HepG2 (cell line): Measurements from ENCODE around the gene DNASE2B. TPM values are rescaled to one million over a fixed set of nuclear protein-coding genes. Genes with fewer than 3 reads are reported as not detected.

Experiments
- ATAC-seq: fragments of 200-7000 bp; cut with Tn5 transposase; 3 replicates; pipeline ENCODE4 v1.9.1; 2020; ENCODE audit warnings: mild to moderate bottlenecking, moderate library complexity
- BruUV-seq: library from RNA; stranded (reverse); fragments of 400-500 nt; replicated peaks from 2 replicates; lab custom pipeline; 2021; lab: Mats Ljungman, UMichigan
- CTCF ChIA-PET: fragments of 300-600 bp; formaldehyde crosslinking; extraction: SDS; loops from one replicate; lab custom pipeline; 2021; ENCODE audit warnings: low total read pairs, inconsistent platforms, low intra/inter-chr PET ratio; lab: Yijun Ruan, JAX
- POLR2A ChIA-PET: fragments of 350-600 bp; sonication (Branson Sonifier 250); formaldehyde crosslinking; loops from one replicate; lab custom pipeline; 2020; ENCODE audit warnings: antibody characterized with exemption, inconsistent platforms; lab: Yijun Ruan, JAX
- DNase-seq: peaks from one replicate; pipeline ENCODE4 v3.0.0-alpha.2; 2015; ENCODE audit warnings: low spot score
- FAIRE-seq: peaks from 3 replicates; lab custom pipeline; 2011; peaks lifted over from hg19 to GRCh38; lab: Jason Lieb, UNC
- H2AFZ ChIP-seq: one replicate; pipeline ENCODE4 v1.6.1; 2011; ENCODE audit warnings: low read length, inconsistent platforms
- H3K27ac ChIP-seq: fragments of 300-600 bp; 3 replicates; pipeline ENCODE4 v1.8.0; 2011; ENCODE audit warnings: mixed run types, mild to moderate bottlenecking, mixed read lengths, low read length, inconsistent platforms; ENCODE audit not compliant: insufficient read depth; ENCODE audit errors: extremely low read length
- H3K27me3 ChIP-seq, 2 experiments: fragments of 200-600 bp in 1 of 2; 2 replicates in 1 of 2; 3 replicates in 1 of 2; pipeline versions ENCODE4 v1.6.0 to v1.8.0; 2011; ENCODE audit warnings: low read length in 2 of 2, mild to moderate bottlenecking in 2 of 2, moderate library complexity in 2 of 2, inconsistent platforms in 1 of 2; ENCODE audit not compliant: insufficient read depth in 2 of 2, control insufficient read depth in 1 of 2
- H3K36me3 ChIP-seq, 2 experiments: fragments of 200-600 bp in 1 of 2; replicated peaks in 1 of 2; 2 replicates in 1 of 2; 3 replicates in 1 of 2; pipeline versions ENCODE4 v1.5.1 to v1.8.0; 2011; ENCODE audit warnings: low read length in 2 of 2, inconsistent platforms in 1 of 2; ENCODE audit not compliant: insufficient read depth in 2 of 2, control insufficient read depth in 1 of 2
- H3K4me1 ChIP-seq: 2 replicates; pipeline ENCODE4 v1.5.1; 2012; ENCODE audit warnings: low read length, inconsistent platforms; ENCODE audit not compliant: insufficient read depth
- H3K4me2 ChIP-seq: 2 replicates; pipeline ENCODE4 v1.6.0; 2011; ENCODE audit warnings: low read depth, low read length, inconsistent platforms
- H3K4me3 ChIP-seq, 3 experiments: fragments of 200-600 bp in 1 of 3; sonication (generic), shearing (Covaris generic) in 1 of 3; replicated peaks in 1 of 3; 2 replicates each; pipeline ENCODE4 v1.5.1; 2011 to 2016; ENCODE audit warnings: low read length in 3 of 3, inconsistent platforms in 2 of 3, low read depth in 2 of 3, mild to moderate bottlenecking in 2 of 3, control low read depth in 1 of 3, mixed read lengths in 1 of 3; ENCODE audit not compliant: insufficient read depth in 1 of 3
- H3K79me2 ChIP-seq: one replicate; pipeline ENCODE4 v1.6.1; 2011; ENCODE audit warnings: low read length, inconsistent platforms; ENCODE audit not compliant: insufficient read depth
- H3K9ac ChIP-seq: 2 replicates; pipeline ENCODE4 v1.6.0; 2011; ENCODE audit warnings: mild to moderate bottlenecking, low read depth, low read length, inconsistent platforms; ENCODE audit not compliant: insufficient read depth
- H3K9me3 ChIP-seq: 2 replicates; pipeline ENCODE4 v1.5.1; 2012; ENCODE audit warnings: mild to moderate bottlenecking, low read length
- H4K20me1 ChIP-seq: 2 replicates; pipeline ENCODE4 v1.6.0; 2011; ENCODE audit warnings: inconsistent platforms, mild to moderate bottlenecking, low read length, moderate library complexity; ENCODE audit not compliant: insufficient read depth
- CAMTA2 ChIP-seq: sonication (generic); formaldehyde crosslinking; IDR thresholded peaks from 2 replicates; pipeline ENCODE4 v1.4.0; 2020; ENCODE audit warnings: mild to moderate bottlenecking, missing genetic modification reagents, borderline replicate concordance
- DMAP1 ChIP-seq: IDR thresholded peaks from 2 replicates; pipeline ENCODE4 v1.6.1; 2016
- FOXJ3 ChIP-seq: sonication (generic); formaldehyde crosslinking; IDR thresholded peaks from 2 replicates; pipeline ENCODE4 v1.4.0; 2020; ENCODE audit warnings: missing genetic modification reagents, mild to moderate bottlenecking, borderline replicate concordance
- PTBP1 ChIP-seq: fragments of 200-400 bp; formaldehyde crosslinking; IDR thresholded peaks from 2 replicates; pipeline ENCODE4 v1.6.1; 2018; ENCODE audit warnings: low read length, low read depth; ENCODE audit not compliant: poor library complexity, severe bottlenecking
- TBX3 ChIP-seq: fragments of 450-650 bp; IDR thresholded peaks from 2 replicates; pipeline ENCODE4 v1.6.1; 2017; ENCODE audit warnings: antibody characterized with exemption, mild to moderate bottlenecking, inconsistent platforms, borderline replicate concordance
- ZNF225 ChIP-seq: sonication (generic); formaldehyde crosslinking; IDR thresholded peaks from 2 replicates; pipeline ENCODE4 v1.4.0; 2020; ENCODE audit warnings: mild to moderate bottlenecking, missing genetic modification reagents
- ZNF543 ChIP-seq: sonication (generic); formaldehyde crosslinking; IDR thresholded peaks from 2 replicates; pipeline ENCODE4 v1.4.0; 2020; ENCODE audit warnings: mild to moderate bottlenecking, missing genetic modification reagents
- ZNF780A ChIP-seq: sonication (generic); formaldehyde crosslinking; IDR thresholded peaks from 2 replicates; pipeline ENCODE4 v1.8.0; 2022; ENCODE audit warnings: mild to moderate bottlenecking, missing genetic modification reagents, moderate library complexity
- WGBS: methylation state at CpG from one replicate; pipeline ENCODE4 v1.1.6; 2017; ENCODE audit warnings: low lambda C conversion rate; 5-methylcytosine and 5-hydroxymethylcytosine counted together
- in situ Hi-C: cut with HindIII; loops from 2 replicates; pipeline ENCODE4 v1.10.0; 2017; ENCODE audit warnings: low pct_unique_long_range_greater_than_20kb; ENCODE audit not compliant: extremely low pct_ligation_motif_present
- intact Hi-C: fragments of 100-400 bp; cut with micrococcal nuclease; formaldehyde crosslinking; loops from one replicate; pipeline ENCODE4 v1.10.0; 2022; ENCODE audit not compliant: unreplicated experiment
- polyA plus RNA-seq, 8 experiments: library from polyadenylated mRNA; depleted of rRNA in 3 of 8; stranded (reverse) in 7 of 8; unstranded in 1 of 8; fragments of >200 nt; fragmentation: Illumina TruSeq in 4 of 8; extraction: Trizol in 4 of 8; gene quantifications; 2 replicates each; pipeline versions ENCODE4 v1.2.1 to v1.2.3, GENCODE V29; 2011 to 2016; ENCODE audit warnings: low read depth in 4 of 8, missing spikeins in 1 of 8, mixed read lengths in 1 of 8; ENCODE audit not compliant: insufficient read depth in 1 of 8
- total RNA-seq, 5 experiments: library from RNA; depleted of rRNA; stranded (reverse); fragments of >200 nt; fragmentation: Illumina TruSeq; extraction: Trizol; gene quantifications; 2 replicates each; pipeline ENCODE4 v1.2.3, GENCODE V29; 2016; ENCODE audit warnings: low read depth in 1 of 5
- TF ChIP-seq, protein P1 (sequence below): sonication (generic); formaldehyde crosslinking; conservative IDR thresholded peaks from 2 replicates; pipeline ENCODE4 v1.4.0; 2020; ENCODE audit warnings: missing genetic modification reagents
- TF ChIP-seq, protein P2 (sequence below): sonication (generic); formaldehyde crosslinking; IDR thresholded peaks from 2 replicates; pipeline ENCODE4 v1.5.1; 2020; ENCODE audit warnings: missing genetic modification reagents, mild to moderate bottlenecking, borderline replicate concordance

DNASE2B gene
- total and polyA plus RNA-seq, 2 of the 13 experiments (the other 11 are each of a cell fraction or from before 2014, with no cell fraction given): not detected

DNA sequence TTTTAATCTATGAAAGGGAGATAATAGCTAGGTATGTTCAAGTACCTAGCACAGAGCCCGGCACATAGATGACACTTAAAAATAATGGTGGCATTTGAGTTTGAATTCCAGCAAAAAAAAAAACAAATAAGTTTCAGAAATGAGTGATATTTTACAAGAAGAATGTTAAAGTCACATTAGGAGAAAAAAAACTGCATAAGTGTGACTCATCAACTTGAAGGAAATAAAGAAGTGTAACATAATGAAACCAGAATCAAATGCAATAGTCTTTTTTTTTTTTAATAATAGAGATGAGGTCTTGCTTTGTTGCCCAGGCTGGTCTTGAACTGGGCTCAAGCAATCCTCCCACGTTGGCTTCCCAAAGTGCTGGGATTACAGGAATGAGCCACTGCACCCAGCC, 17.1 kb downstream of the DNASE2B start:
- Histone ChIP-seq H3K4me3 (no peak overlapping the region), H2AFZ (no peak overlapping the region), H3K4me1 (no peaks in the 10 kb centered on the region), H3K27me3 (no peaks in the 10 kb centered on the region), H3K9ac (no peak overlapping the region), H4K20me1 (no peaks in the 10 kb centered on the region), H3K9me3 (no peaks in the 10 kb centered on the region), H3K36me3 (no peaks in the 10 kb centered on the region), H3K79me2 (no peaks in the 10 kb centered on the region), H3K4me2 (no peak overlapping the region), H3K27ac (no peak overlapping the region)
- ChIA-PET POLR2A (no interaction called here), CTCF (no interaction called here)
- BruUV-seq: no TSS peak
- DNase-seq (no peak), ATAC-seq (no peak), FAIRE-seq (no peak)
- TF ChIP-seq ZNF225 (no peak), ZNF543 (CRISPR knock-in tag) (no peak), CAMTA2 (CRISPR knock-in tag) (no peak), FOXJ3 (CRISPR knock-in tag) (no peak), PTBP1 (no peak), DMAP1 (CRISPR knock-in tag) (no peak), ZNF780A (CRISPR knock-in tag) (no peak), TBX3 (no peak)
- TF ChIP-seq, protein P1, sequence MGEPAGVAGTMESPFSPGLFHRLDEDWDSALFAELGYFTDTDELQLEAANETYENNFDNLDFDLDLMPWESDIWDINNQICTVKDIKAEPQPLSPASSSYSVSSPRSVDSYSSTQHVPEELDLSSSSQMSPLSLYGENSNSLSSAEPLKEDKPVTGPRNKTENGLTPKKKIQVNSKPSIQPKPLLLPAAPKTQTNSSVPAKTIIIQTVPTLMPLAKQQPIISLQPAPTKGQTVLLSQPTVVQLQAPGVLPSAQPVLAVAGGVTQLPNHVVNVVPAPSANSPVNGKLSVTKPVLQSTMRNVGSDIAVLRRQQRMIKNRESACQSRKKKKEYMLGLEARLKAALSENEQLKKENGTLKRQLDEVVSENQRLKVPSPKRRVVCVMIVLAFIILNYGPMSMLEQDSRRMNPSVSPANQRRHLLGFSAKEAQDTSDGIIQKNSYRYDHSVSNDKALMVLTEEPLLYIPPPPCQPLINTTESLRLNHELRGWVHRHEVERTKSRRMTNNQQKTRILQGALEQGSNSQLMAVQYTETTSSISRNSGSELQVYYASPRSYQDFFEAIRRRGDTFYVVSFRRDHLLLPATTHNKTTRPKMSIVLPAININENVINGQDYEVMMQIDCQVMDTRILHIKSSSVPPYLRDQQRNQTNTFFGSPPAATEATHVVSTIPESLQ (CRISPR knock-in tag): no peak
- TF ChIP-seq, protein P2, sequence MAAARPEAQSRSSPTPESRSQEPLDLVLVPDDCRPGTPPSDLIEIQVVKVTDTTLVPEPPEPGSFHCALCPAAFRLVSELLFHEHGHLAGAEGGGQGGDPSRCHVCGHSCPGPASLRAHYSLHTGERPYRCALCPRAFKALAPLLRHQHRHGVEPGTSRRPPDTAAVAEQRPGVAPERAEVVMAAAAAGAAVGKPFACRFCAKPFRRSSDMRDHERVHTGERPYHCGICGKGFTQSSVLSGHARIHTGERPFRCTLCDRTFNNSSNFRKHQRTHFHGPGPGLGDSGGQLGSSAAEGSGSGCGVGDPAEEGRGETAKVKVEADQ (CRISPR knock-in tag): no peak
- intact Hi-C loops: no loop called here
- 0% methylated on average over 2 of the region's 2 CpGs for WGBS
- in situ Hi-C loops: no loop called here
